ENCODE data around the gene RPL15. TPM values are rescaled to one million over a fixed set of nuclear protein-coding genes. Genes with fewer than 3 reads are reported as not detected.
"Not testable (repeated sequence)": the region's sequence is repeated elsewhere in the genome, so short reads cannot be mapped to it uniquely, and the experiment has no call there.

RPL15 gene
- total and polyA plus RNA-seq, 8 donors: 676 to 1,897 (median 1,385) TPM

DNA sequence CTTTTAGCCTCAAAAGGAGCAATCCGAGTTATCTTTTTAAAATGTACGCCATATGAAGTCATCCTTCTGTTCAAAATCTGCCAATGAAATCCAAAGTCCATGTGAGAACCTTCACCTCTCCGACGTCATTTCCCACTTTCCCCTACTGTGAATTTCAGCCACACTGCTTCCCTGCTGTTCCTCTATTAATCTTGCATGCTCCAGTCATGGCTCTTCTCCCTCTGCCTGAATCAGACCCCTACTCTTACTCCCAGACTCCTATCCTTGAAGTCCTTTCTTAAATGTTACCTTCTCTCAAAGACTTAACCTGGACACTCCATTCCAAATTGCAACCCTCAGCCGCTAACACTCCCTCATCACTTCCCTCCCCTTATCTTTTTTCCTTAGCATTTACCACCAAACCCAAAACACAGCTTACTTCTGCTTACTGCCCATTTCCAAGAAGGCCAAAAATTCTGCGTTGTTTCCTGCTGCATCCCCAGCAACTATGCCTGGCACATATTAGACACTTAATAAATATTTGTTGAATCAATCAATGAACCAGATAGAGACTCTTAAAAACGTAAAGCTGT, 1.3 kb upstream of the RPL15 start:
- TF ChIP-seq CTCF (IDR thresholded peaks at IDR 0.05): no peak
- peaks cover 0 to 18% (median 5%) of the 10 kb centered on the region in 3 donors for H3K36me3 ChIP-seq
- ATAC-seq: no peak
- no peak for FAIRE-seq
- DNase-seq: no peak
- peak overlapping the region in 2 of 4 donors; percentile 66 to 74 for H3K4me3 ChIP-seq
- intact Hi-C loops (cut with DNase I): no loop called here
- no peaks in the 10 kb centered on the region for H3K27me3 ChIP-seq
- 46 to 55% methylated on average over 7 of the region's 7 CpGs for WGBS, 2 donors
- no peak overlapping the region for H3K27ac ChIP-seq
- peaks cover 0 to 27% (median 6%) of the 10 kb centered on the region in 3 donors for H3K4me1 ChIP-seq
- no peaks in the 10 kb centered on the region for H3K9me3 ChIP-seq

DNA sequence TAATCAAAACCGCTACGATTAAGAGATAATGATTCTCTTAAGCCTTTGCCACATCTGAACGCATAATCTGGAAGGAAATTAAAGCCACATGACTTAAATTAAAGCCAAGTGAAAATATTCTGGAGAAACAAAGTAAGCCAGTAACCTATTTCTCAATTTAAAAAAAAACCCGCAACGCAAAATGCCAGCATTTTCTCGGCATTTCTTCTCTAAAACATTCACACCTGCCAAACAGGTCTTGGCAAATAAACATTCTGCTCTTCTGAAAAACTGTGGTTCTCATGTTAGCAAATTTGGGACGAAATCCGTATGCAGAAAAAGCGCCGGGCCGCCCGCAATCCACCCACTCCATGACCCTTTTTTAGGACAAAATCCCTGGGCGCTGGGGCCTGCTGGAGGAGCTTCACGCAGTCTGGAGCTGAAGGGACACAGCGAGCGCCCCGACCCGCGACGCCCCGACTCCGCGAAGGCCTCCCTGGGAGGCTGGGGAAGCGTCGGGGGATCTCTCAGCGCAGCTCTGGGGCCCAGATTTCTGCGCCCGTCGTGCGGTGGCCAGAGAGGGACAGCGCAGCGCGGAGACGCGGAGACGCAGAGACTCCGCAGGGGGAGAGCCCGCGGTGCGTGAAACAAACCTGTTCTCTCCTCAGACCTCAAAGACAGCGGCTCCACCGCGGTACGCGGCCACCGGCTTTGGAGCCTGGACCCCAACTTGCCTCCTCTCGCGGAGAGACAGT, 613 bp upstream of the RPL15 start:
- DNase-seq (no peak), ATAC-seq (peak; percentile 49 to 67 (median 59)), FAIRE-seq (no peak)
- H3K36me3 ChIP-seq: peaks cover 0 to 19% (median 5%) of the 10 kb centered on the region in 3 donors
- H3K4me1 ChIP-seq: peaks cover 0 to 27% (median 6%) of the 10 kb centered on the region in 3 donors
- peak overlapping the region; percentile 76 to 91 (median 89) for H3K27ac ChIP-seq
- intact Hi-C loops (cut with DNase I): no loop called here
- 1 to 2% methylated on average over 41 to 48 of the region's 48 CpGs for WGBS, 2 donors
- H3K9me3 ChIP-seq: no peaks in the 10 kb centered on the region
- peak overlapping the region; percentile 66 to 90 (median 76) for H3K4me3 ChIP-seq
- no peak for TF ChIP-seq CTCF (IDR thresholded peaks at IDR 0.05)
- H3K27me3 ChIP-seq: no peaks in the 10 kb centered on the region

- Histone ChIP-seq H3K4me1 (peaks cover 0 to 27% (median 6%) of the 10 kb centered on the region in 3 donors), H3K36me3 (peaks cover 0 to 19% (median 5%) of the 10 kb centered on the region in 3 donors), H3K27ac (peak overlapping the region; percentile 76 to 91 (median 89)), H3K4me3 (peak overlapping the region; percentile 66 to 90 (median 76))
- H3K27me3 ChIP-seq; FAIRE-seq; H3K9me3 ChIP-seq; intact Hi-C loops (cut with DNase I): not testable (repeated sequence)
- ATAC-seq: peak; percentile 59 to 77 (median 68)
- peak in 2 of 6 donors; percentile 65 to 69 for DNase-seq
- WGBS, 2 donors: 0 to 1% methylated on average over 19 to 21 of the region's 21 CpGs
Observed at GRCh38 chr3:23917679-23918303, 859 bp downstream of the RPL15 start.

GRCh38 chr3:23918331-23918730, 1.4 kb downstream of the RPL15 start:
- ATAC-seq: not testable (repeated sequence)
- WGBS, 2 donors: 16 to 31% methylated on average over 12 of the region's 12 CpGs
- H3K4me3 ChIP-seq: peak overlapping the region; percentile 66 to 90 (median 76)

DNA sequence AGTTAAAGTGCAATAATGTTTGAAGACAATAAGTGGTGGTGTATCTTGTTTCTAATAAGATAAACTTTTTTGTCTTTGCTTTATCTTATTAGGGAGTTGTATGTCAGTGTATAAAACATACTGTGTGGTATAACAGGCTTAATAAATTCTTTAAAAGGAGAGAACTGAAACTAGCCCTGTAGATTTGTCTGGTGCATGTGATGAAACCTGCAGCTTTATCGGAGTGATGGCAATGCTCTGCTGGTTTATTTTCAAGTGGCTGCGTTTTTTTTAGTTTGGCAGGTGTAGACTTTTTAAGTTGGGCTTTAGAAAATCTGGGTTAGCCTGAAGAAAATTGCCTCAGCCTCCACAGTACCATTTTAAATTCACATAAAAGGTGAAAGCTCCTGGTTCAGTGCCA, 2.7 kb downstream of the RPL15 start:
- H3K4me3 ChIP-seq: no peak overlapping the region
- no peaks in the 10 kb centered on the region for H3K9me3 ChIP-seq
- no peak for DNase-seq
- ATAC-seq: no peak
- peaks cover 0 to 19% (median 5%) of the 10 kb centered on the region in 3 donors for H3K36me3 ChIP-seq
- TF ChIP-seq CTCF (IDR thresholded peaks at IDR 0.05): no peak
- H3K27ac ChIP-seq: no peak overlapping the region
- intact Hi-C loops (cut with DNase I): no loop called here
- peaks cover 0 to 16% (median 6%) of the 10 kb centered on the region in 3 donors for H3K4me1 ChIP-seq
- FAIRE-seq: no peak
- WGBS, 2 donors: 70 to 83% methylated on average over 2 of the region's 2 CpGs
- no peaks in the 10 kb centered on the region for H3K27me3 ChIP-seq

More at GRCh38 chr3:23918331-23918730, 1.4 kb downstream of the RPL15 start:
- H3K27ac ChIP-seq: peak overlapping the region in 2 of 4 donors; percentile 89 to 91
- H3K27me3 ChIP-seq; FAIRE-seq; intact Hi-C loops (cut with DNase I); DNase-seq; H3K9me3 ChIP-seq: not testable (repeated sequence)
- peaks cover 0 to 24% (median 6%) of the 10 kb centered on the region in 3 donors for H3K4me1 ChIP-seq
- peaks cover 0 to 19% (median 5%) of the 10 kb centered on the region in 3 donors for H3K36me3 ChIP-seq
